ENCODE data around the gene NIP7.

NIP7 gene

GRCh38 chr16:69363281-69363717 is 23.7 kb downstream of the NIP7 start:
- DNase-seq (ENCODE audit: low read depth) = no peak
- H3K4me3 ChIP-seq (ENCODE audit: low read depth, low read length) = no peak overlapping the region
- no peak for TF ChIP-seq CTCF (IDR thresholded peaks at IDR 0.05; ENCODE audit: control insufficient read depth, extremely low read depth, insufficient read depth)

- DNase-seq (ENCODE audit: low read depth) = no peak
- TF ChIP-seq CTCF (IDR thresholded peaks at IDR 0.05; ENCODE audit: control insufficient read depth, extremely low read depth, insufficient read depth) = no peak
- H3K4me3 ChIP-seq (ENCODE audit: low read depth, low read length) = no peak overlapping the region
Observed at GRCh38 chr16:69364088-69364487, 24.5 kb downstream of the NIP7 start.

- no peak for DNase-seq (ENCODE audit: low read depth)
- H3K4me3 ChIP-seq (ENCODE audit: low read depth, low read length) = no peak overlapping the region
- no peak for TF ChIP-seq CTCF (IDR thresholded peaks at IDR 0.05; ENCODE audit: control insufficient read depth, extremely low read depth, insufficient read depth)
Observed at GRCh38 chr16:69365901-69366300, 26.3 kb downstream of the NIP7 start.

- no peak overlapping the region for H3K4me3 ChIP-seq (ENCODE audit: low read depth, low read length)
- DNase-seq (ENCODE audit: low read depth) = no peak
- no peak for TF ChIP-seq CTCF (IDR thresholded peaks at IDR 0.05; ENCODE audit: control insufficient read depth, extremely low read depth, insufficient read depth)
Observed at GRCh38 chr16:69366431-69366830, 26.9 kb downstream of the NIP7 start.

- H3K4me3 ChIP-seq (ENCODE audit: low read depth, low read length) = no peak overlapping the region
- DNase-seq (ENCODE audit: low read depth) = no peak
- TF ChIP-seq CTCF (IDR thresholded peaks at IDR 0.05; ENCODE audit: control insufficient read depth, extremely low read depth, insufficient read depth) = no peak
Observed at GRCh38 chr16:69367980-69368379, 28.4 kb downstream of the NIP7 start.

GRCh38 chr16:69368866-69369265 is 29.3 kb downstream of the NIP7 start:
- no peak overlapping the region for H3K4me3 ChIP-seq (ENCODE audit: low read depth, low read length)
- no peak for DNase-seq (ENCODE audit: low read depth)
- TF ChIP-seq CTCF (IDR thresholded peaks at IDR 0.05; ENCODE audit: control insufficient read depth, extremely low read depth, insufficient read depth) = no peak

- no peak for TF ChIP-seq CTCF (IDR thresholded peaks at IDR 0.05; ENCODE audit: control insufficient read depth, extremely low read depth, insufficient read depth)
- no peak overlapping the region for H3K4me3 ChIP-seq (ENCODE audit: low read depth, low read length)
- DNase-seq (ENCODE audit: low read depth) = no peak
Observed at GRCh38 chr16:69371564-69371963, 32.0 kb downstream of the NIP7 start.
